Femur (tissue), 1 donor: Measurements from ENCODE around the gene CCNE1.
"Not testable (repeated sequence)": the region's sequence is repeated elsewhere in the genome, so short reads cannot be mapped to it uniquely, and the experiment has no call there.

Experiments used
- DNase-seq: peaks from one replicate; pipeline ENCODE4 v3.0.0-alpha.2; 2017

The CCNE1 gene

GRCh38 chr19:29789007-29789406, 22.8 kb upstream of the CCNE1 start:
- no peak for DNase-seq

DNA sequence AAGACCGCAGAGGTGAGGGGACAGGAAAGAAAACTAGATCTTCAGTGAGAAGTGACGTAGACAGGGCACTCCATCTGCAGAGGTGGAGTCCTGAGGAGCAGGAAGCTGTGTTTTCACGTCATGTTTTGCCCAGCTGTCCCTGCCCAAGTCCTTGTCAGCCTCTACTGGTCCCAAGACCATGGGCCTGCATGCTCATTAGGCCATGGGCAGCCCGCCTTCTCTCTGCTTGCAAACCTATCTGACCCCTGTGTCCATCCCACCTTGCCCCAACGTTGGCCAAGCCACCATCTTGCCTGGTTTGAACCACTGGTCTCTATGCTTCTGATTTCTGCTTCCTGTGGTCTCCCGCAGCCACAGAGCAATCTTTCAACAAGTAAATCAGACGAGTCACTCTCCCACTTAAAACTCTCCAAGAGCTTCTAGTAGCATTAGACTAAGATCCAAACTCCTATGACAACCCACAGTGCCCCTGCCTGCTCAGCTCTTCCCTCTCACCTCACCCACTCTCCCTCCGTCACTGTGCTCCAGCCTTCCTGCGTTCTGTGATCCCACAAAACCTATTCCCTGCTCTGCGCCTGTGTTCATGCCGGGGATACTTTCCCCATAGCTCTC, 18.6 kb upstream of the CCNE1 start:
- DNase-seq, result no peak

DNA sequence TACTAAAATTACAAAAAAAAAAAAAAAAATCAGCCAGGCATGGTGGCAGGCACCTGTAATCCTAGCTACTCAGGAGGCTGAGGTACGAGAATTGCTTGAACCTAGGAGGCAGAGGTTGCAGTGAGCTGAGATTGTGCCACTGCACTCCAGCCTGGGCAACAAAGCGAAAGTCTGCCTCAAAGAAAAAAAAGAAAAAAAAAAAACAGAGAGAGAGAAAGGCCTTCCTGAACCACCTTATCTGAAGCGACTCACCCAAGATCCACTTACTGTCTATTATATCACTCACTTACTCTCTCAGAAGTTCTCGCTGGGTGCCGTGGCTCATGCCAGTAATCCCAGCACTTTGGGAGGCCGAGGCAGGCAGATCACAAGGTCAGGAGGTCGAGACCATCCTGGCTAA, 17.3 kb upstream of the CCNE1 start:
- not testable (repeated sequence) for DNase-seq

- no peak for DNase-seq
These were observed 16.2 kb upstream of the CCNE1 start for GRCh38 chr19:29795461-29796172.

GRCh38 chr19:29796173-29796573, 15.6 kb upstream of the CCNE1 start:
- no peak for DNase-seq

GRCh38 chr19:29798774-29799497, 12.9 kb upstream of the CCNE1 start:
- DNase-seq, result peak; percentile 49

- DNase-seq, result no peak
These were observed 11.5 kb upstream of the CCNE1 start for GRCh38 chr19:29800100-29800825.

DNA sequence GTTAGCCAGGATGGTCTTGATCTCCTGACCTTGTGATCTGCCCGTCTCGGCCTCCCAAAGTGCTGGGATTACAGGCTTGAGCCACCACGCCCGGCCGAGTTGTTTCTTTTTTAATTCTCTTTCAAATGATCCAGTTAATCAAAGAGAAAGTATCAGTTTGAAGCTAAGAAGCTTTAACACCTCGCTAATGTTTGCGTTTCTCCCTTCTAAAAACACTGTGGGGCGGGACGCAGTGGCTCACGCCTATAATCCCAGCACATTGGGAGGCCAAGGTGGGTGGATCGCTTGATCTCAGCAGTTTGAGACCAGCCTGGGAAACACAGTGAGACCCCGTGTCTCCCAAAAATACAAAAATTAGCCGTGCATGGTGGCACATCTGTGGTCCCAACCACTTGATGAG, 7.8 kb upstream of the CCNE1 start:
- not testable (repeated sequence) for DNase-seq

DNA sequence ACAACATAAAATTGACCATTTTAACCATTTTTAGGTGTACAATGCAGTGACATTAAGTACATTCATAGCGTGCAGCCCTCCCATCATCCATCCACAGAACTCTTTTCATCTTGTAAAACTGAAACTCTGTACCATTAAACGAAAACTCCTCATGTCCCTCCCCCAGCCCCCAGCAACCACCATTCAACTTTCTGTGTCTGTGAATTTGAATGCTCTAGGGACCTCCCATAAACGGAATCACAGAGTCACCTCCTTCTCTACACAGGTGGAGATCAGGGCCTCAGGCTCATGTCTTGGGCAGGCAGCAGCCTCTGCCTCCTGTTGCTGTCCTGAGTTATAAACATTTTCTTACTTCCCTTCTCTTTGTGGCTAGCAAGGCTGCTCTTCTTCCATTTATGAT, 7.3 kb upstream of the CCNE1 start:
- no peak for DNase-seq

GRCh38 chr19:29805031-29805965, 6.5 kb upstream of the CCNE1 start:
- DNase-seq, result peak; percentile 41

GRCh38 chr19:29806098-29806866, 5.5 kb upstream of the CCNE1 start:
- DNase-seq, result peak; percentile 94

DNA sequence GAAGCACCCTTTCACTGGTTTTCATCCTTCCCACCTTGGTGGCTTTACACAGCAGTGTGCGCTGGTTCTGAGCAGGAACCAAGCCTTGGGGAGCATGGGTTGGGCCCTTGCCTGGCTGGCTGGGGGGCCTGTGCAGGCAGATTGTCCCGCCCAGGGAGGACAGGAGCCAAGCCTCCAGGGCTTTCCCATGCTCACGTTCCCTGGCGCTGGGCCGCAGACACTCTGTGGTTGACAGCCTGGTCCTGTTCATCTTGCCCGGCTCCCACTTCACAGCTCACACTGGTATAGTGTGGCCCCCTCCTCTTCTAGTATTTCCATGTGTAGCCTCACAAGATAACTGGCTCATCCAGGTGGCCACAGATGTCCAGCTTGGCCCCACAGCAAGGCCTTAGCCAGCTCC, 4.6 kb upstream of the CCNE1 start:
- DNase-seq, result no peak

GRCh38 chr19:29807870-29808405, 3.9 kb upstream of the CCNE1 start:
- DNase-seq, result no peak

DNA sequence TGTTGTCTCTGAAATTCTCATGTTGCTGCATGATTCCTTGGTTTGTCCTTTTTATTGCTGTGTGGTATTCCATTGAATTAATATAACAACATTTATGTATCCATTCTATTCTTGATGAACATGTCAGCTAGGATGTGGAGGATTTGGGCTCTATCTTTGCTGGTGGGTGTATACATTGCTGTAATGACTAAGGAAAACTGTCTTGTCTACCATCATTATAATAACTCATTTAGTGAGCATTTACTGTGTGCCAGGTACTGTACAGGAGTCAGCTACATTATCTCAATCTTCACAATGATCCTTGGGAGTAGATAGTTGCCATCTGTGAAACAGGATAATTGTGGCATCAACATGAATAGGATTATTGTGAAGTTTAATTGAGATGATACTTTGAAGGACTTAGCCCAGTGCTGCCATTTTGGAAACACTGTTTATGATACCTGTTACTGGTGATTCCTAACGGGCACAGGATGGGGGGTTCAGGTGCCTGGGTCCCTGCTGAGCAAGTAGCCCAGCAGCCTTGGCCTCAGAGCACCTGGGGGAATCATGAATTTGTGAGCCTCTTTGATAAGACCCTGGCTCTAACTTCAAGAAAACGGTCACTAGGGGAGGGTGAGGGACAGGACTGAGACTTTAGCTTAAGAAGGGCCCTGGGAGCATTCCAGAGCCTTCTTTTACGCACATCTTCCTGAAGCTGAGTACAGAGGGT, 1.8 kb upstream of the CCNE1 start:
- DNase-seq, result no peak

GRCh38 chr19:29810504-29810871, 1.3 kb upstream of the CCNE1 start:
- DNase-seq, result no peak

GRCh38 chr19:29812080-29812880, 489 bp downstream of the CCNE1 start:
- DNase-seq, result peak; percentile 35

GRCh38 chr19:29812881-29813275, 1.1 kb downstream of the CCNE1 start:
- no peak for DNase-seq

DNA sequence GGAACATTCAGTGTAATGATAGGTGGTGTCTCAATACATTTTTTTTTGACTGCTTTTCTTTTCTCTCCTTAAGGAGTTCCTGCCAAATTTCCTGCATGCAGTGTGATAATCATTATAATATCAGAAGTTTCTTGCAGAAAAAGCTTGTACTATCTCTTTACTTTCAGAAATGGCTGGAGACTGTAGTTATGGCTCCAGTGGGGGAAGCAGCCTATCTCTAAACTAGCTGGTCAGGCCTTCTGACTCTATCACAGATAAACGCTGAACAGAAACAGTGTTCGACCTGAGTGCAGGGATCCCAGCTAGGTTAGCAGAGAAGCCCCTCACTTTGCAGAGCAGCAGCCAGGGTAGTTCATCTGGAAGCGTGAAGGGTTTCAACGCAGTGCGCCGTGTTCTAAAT, 1.9 kb downstream of the CCNE1 start:
- no peak for DNase-seq

- DNase-seq, result peak; percentile 64
These were observed 3.4 kb downstream of the CCNE1 start for GRCh38 chr19:29815231-29815630.

DNA sequence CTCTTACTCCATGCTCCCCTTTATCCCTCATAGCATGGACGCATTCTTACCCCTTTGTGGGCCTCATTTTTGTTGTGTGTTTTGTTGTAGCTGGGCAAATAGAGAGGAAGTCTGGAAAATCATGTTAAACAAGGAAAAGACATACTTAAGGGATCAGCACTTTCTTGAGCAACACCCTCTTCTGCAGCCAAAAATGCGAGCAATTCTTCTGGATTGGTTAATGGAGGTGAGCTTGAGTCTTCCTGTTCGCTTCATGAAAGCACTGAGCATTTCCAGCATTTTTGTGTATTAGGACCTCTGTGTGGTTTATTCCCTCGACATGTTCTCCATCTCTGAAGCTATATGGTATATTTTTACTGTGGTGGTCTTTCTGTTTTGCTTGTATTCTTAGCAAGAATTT, 5.5 kb downstream of the CCNE1 start:
- no peak for DNase-seq
